HepG2 (cell line): Measurements from ENCODE around the gene DIAPH3.

Experiments
- BORCS8-MEF2B ChIP-seq: sonication (generic); formaldehyde crosslinking; IDR thresholded peaks from 2 replicates; pipeline ENCODE4 v1.8.0; 2022; ENCODE audit warnings: mild to moderate bottlenecking, missing genetic modification reagents
- JUND ChIP-seq: sonication (generic); formaldehyde crosslinking; IDR thresholded peaks from 2 replicates; pipeline ENCODE4 v1.8.0; 2022; ENCODE audit warnings: mild to moderate bottlenecking, missing genetic modification reagents
- MEIS1 ChIP-seq: sonication (generic); formaldehyde crosslinking; IDR thresholded peaks from 2 replicates; pipeline ENCODE4 v1.9.0; 2021; ENCODE audit warnings: mild to moderate bottlenecking, missing genetic modification reagents, moderate library complexity, borderline replicate concordance
- NAIF1 ChIP-seq: sonication (generic); formaldehyde crosslinking; IDR thresholded peaks from 2 replicates; pipeline ENCODE4 v1.5.0; 2020; ENCODE audit warnings: mild to moderate bottlenecking, missing genetic modification reagents, borderline replicate concordance
- NCOA5 ChIP-seq: sonication (generic); formaldehyde crosslinking; IDR thresholded peaks from 2 replicates; pipeline ENCODE4 v1.4.0; 2020; ENCODE audit warnings: missing genetic modification reagents
- PHF20 ChIP-seq: sonication (generic); formaldehyde crosslinking; IDR thresholded peaks from 2 replicates; pipeline ENCODE4 v1.5.0; 2020; ENCODE audit warnings: mild to moderate bottlenecking, missing genetic modification reagents
- POLR2A ChIP-seq, 2 experiments: IDR thresholded peaks; 2 replicates each; pipeline ENCODE4 v1.6.1; 2011; ENCODE audit warnings: low read depth in 2 of 2, low read length in 2 of 2, mild to moderate bottlenecking in 1 of 2, moderate library complexity in 1 of 2; ENCODE audit not compliant: insufficient read depth in 1 of 2
- TAF1 ChIP-seq: sonication (generic); formaldehyde crosslinking; IDR thresholded peaks from 2 replicates; pipeline ENCODE4 v1.4.0; 2020; ENCODE audit warnings: missing genetic modification reagents
- YY1 ChIP-seq: IDR thresholded peaks from 2 replicates; pipeline ENCODE4 v1.6.1; 2011; ENCODE audit warnings: low read length, low read depth, moderate library complexity, mild to moderate bottlenecking; ENCODE audit not compliant: insufficient read depth, insufficient replicate concordance
- ZBTB20 ChIP-seq: sonication (generic); formaldehyde crosslinking; IDR thresholded peaks from 2 replicates; pipeline ENCODE4 v1.8.1; 2023; ENCODE audit warnings: missing genetic modification reagents, low read depth, mild to moderate bottlenecking, borderline replicate concordance
- ZHX1 ChIP-seq: sonication (generic); formaldehyde crosslinking; IDR thresholded peaks from 2 replicates; pipeline ENCODE4 v1.8.1; 2022; ENCODE audit warnings: low read depth, mild to moderate bottlenecking, missing genetic modification reagents
- ZNF207 ChIP-seq: fragments of 450-650 bp; IDR thresholded peaks from 2 replicates; pipeline ENCODE4 v1.6.1; 2016; ENCODE audit warnings: antibody characterized with exemption, borderline replicate concordance
- TF ChIP-seq, protein P1 (sequence below): sonication (generic); formaldehyde crosslinking; IDR thresholded peaks from 2 replicates; pipeline ENCODE4 v1.5.0; 2020; ENCODE audit warnings: mild to moderate bottlenecking, missing genetic modification reagents, moderate library complexity
- TF ChIP-seq, protein P2 (sequence below): sonication (generic); formaldehyde crosslinking; IDR thresholded peaks from 2 replicates; pipeline ENCODE4 v1.8.1; 2023; ENCODE audit warnings: mild to moderate bottlenecking, missing genetic modification reagents

GRCh38 chr13:60001889-60002288 lies 161.8 kb downstream of the DIAPH3 start:
- no peak for TF ChIP-seq ZHX1 (CRISPR knock-in tag)
- TF ChIP-seq ZBTB20 (CRISPR knock-in tag) = no peak
- no peak for TF ChIP-seq POLR2A (IDR thresholded peaks at IDR 0.05; ENCODE audit: insufficient read depth in 1 of 2, low read depth in 2 of 2, low read length in 2 of 2)
- TF ChIP-seq PHF20 (CRISPR knock-in tag) = no peak
- TF ChIP-seq, protein P1, sequence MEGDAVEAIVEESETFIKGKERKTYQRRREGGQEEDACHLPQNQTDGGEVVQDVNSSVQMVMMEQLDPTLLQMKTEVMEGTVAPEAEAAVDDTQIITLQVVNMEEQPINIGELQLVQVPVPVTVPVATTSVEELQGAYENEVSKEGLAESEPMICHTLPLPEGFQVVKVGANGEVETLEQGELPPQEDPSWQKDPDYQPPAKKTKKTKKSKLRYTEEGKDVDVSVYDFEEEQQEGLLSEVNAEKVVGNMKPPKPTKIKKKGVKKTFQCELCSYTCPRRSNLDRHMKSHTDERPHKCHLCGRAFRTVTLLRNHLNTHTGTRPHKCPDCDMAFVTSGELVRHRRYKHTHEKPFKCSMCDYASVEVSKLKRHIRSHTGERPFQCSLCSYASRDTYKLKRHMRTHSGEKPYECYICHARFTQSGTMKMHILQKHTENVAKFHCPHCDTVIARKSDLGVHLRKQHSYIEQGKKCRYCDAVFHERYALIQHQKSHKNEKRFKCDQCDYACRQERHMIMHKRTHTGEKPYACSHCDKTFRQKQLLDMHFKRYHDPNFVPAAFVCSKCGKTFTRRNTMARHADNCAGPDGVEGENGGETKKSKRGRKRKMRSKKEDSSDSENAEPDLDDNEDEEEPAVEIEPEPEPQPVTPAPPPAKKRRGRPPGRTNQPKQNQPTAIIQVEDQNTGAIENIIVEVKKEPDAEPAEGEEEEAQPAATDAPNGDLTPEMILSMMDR = no peak
- TF ChIP-seq YY1 = no peak
- TF ChIP-seq, protein P2, sequence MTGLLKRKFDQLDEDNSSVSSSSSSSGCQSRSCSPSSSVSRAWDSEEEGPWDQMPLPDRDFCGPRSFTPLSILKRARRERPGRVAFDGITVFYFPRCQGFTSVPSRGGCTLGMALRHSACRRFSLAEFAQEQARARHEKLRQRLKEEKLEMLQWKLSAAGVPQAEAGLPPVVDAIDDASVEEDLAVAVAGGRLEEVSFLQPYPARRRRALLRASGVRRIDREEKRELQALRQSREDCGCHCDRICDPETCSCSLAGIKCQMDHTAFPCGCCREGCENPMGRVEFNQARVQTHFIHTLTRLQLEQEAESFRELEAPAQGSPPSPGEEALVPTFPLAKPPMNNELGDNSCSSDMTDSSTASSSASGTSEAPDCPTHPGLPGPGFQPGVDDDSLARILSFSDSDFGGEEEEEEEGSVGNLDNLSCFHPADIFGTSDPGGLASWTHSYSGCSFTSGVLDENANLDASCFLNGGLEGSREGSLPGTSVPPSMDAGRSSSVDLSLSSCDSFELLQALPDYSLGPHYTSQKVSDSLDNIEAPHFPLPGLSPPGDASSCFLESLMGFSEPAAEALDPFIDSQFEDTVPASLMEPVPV = no peak
- TF ChIP-seq NCOA5 (CRISPR knock-in tag) = no peak
- no peak for TF ChIP-seq JUND (CRISPR knock-in tag)
- no peak for TF ChIP-seq MEIS1 (CRISPR knock-in tag)
- no peak for TF ChIP-seq ZNF207
- no peak for TF ChIP-seq NAIF1 (CRISPR knock-in tag)
- TF ChIP-seq BORCS8-MEF2B (CRISPR knock-in tag) = no peak
- TF ChIP-seq TAF1 = no peak
